Dermis microvascular lymphatic vessel endothelial cell (primary cell): Measurements from ENCODE around the gene ANKMY1. TPM values are rescaled to one million over a fixed set of nuclear protein-coding genes. Genes with fewer than 3 reads are reported as not detected.
"Not testable (repeated sequence)": the region's sequence is repeated elsewhere in the genome, so short reads cannot be mapped to it uniquely, and the experiment has no call there.

Experiments
- DNase-seq, 2 donors: peaks; one replicate each; pipeline versions ENCODE4 v3.0.0 to v3.0.0-alpha.2; 2010; ENCODE audit warnings: low read depth in 2 of 2
- total RNA-seq: library from RNA; depleted of rRNA; stranded (reverse); fragments of >200 nt; gene quantifications from 2 replicates; pipeline ENCODE4 v1.2.1, GENCODE V29; 2014

The ANKMY1 gene
- total RNA-seq, 1 donor from 2014 or later = 3.2 TPM

- DNase-seq = peak in 1 of 2 donors; percentile 80
Observed at GRCh38 chr2:240568678-240569522, 11.1 kb upstream of the ANKMY1 start.

- DNase-seq = peak in 1 of 2 donors; percentile 50
Observed at GRCh38 chr2:240567872-240568677, 10.3 kb upstream of the ANKMY1 start, which contains the start of gene RNPEPL1. Gene RNPEPL1, plus strand, starts transcription at chr2:240568484. Its CDS starts 103 bp downstream, at chr2:240568587.

DNA sequence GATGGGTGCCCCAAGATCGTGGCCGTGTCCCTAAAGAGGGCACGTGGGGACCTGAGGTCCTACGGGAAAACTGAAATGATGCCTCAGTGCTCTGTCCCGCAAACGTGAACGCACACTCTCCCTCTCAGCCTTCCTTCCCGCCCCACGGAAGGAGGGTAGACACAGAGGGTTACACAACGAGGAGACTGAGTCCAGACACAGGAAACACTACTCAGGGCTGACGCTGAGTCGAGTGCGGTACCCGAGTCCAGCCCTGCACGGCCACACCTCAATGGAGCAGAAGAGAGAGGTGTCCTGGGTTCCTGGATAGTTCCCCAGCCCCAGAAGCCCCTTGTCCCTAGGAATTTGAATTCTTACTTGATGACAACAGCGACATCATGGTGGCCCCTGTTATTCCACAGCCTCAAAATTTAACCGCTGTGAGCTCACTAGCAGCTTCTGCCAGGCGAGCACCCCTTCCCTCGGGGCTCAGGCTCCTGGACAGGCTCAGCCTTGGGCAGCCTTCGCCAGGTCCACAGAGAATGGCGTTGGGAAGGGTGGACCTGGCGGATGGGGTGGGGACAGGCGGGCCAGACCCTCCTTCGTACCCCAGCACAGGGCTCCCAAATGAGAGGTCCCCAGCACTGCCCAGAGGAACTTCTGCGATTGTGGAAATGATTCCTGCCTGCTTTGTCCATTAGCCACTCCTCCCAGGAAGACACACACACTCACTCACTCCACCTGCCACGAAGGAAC, 9.5 kb upstream of the ANKMY1 start:
- DNase-seq = peak in 1 of 2 donors; percentile 28

DNA sequence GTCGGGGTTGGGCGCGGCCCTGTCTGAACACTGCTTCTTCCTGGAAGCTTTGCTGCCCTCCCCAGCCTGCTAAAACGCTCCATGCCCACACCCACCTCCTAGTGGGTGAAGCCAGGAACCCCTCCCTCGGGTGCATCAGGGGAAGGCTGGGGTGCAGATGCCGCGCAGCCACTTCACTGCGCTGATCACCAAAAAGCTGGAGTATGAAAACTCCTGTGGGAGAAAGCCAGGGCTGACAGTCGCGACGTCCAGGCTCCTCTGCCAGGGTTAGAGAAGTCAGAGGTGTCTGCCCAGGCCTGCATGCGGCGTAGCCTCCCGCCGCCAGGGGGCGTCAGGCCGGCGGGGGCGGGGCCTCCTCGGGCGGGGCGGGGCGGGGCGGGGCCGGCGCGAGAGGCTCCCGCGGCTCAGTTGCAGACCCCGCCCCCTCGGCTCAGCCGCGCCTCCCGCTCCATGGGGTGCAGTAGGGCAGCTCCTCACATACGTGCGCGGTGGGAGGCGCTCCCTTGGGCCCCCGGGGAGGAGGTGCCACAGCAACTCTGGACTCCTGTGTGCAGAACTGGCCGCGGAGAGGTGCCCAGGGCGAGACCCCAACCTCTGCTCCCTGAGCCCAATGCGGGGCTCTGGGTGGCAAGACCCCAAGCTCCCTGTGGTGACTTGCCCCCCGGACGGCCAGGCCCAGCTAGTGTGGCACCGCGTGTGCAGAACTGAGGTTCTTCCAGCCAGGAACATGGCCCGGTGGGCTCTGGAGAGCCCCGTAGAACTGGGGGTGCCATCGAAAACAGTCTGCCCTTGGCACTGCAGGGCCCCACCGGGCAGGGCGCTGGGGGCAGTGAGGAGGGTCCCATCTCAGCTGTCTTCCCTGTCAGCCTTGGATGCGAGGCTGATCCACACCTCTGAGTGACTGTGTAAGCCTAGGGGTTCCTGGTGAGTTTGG, 8.7 kb upstream of the ANKMY1 start:
- DNase-seq = peak in 1 of 2 donors; percentile 87

DNA sequence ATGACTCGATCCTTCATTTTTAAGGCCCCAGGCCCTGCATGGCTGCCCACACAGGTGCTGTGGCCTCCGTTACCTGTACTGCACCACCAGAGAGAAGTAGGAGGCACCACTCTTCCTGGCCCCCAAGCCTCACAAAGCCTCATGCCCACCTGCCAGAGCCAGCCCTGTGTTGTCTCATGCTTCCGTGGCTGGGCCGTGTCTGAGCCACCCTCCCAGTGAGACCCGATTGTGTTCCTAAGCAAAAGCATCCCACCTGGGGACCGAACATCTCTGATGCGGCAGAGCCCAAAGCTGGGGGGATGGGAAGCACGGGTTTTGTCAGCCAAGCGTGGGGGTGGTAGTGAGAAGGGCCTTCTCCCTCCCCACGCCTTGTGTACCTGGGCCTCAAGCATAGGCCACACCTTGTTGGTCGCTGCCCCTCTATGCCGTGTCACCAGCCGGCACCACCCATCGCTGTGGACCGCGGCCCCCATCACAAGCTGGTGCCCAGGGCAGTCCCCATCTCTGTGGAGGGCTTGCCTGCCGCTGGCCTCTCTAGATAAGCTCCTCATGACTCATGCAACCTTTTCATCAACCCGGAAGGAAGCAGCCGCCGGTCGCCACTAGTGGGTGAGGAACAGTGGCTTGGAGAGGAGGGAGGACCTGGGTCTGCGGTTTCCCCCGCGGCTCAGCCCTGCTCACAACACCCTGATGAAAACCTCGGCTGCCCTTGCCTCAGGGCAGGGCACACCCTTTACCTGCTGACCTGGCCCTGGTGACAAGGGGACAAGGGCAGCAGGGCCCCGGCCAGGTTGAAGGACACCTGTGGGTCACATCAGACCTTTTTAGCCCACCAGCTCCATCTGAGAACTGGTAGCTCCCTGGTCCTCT, 7.8 kb upstream of the ANKMY1 start:
- peak; percentile 77 to 91 for DNase-seq

DNA sequence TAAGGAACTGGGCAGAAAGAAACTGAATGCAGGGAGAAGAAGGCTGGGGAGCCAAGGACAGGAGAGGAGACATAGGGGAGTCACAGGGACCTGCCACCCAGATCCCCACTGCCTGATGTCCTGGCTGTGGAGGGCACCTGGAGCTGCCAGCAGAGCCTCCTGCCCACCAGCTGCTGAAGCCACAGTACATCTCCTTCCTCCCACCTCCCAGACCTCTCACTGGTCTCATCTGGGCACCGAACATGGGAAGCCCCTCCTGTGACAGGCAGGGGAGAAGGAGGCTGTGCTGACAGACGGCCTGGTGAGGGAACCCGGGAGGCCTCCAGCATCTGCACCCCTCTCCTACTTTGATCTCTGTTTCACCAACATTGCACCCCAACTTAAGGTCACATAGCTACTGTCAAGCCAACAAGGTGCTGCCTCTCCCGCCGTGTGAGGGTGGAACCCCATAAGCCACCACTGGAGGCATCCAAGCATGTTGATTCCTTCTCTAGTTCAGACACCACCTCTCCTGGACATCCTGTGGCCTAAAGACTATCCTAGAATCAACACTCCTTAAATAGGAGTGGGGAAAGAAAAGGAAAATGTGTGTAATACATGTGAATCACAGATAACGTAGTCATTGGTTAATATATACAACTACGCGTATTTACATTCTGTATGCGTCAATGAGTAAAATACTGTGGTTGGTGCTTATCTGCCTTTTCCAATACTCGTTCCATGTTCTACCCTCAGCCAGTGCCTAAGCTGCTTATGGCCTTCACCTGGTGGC, 7.0 kb upstream of the ANKMY1 start:
- no peak for DNase-seq

DNA sequence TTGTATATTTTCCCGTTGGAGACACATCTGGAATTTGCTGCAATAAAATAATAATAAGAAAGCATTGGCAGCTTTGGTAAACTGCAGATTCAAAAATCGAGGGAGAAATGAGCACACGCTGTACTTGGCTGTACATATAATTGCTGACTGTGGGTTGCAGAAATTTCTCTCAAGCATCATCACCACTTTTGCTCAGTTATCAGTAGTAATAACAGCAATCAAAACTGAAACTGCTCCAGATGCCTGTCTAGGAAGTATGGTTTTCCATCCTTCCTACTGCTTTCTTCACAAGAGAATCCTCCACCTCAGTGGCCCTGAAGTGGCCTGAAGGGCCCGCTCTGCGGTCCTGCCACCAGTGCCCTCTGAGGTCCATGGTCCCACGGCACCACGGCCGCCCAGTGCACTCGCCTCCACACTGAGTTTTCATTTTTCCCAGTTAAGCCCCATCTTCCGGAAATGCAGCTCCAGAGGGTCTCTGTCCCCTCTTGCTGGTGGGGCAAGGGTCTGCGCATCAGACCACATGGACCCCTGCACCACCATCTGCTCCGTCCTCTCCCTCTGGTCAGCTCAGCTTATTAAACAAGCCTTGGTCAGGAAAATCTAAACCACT, 6.3 kb upstream of the ANKMY1 start:
- no peak for DNase-seq

DNA sequence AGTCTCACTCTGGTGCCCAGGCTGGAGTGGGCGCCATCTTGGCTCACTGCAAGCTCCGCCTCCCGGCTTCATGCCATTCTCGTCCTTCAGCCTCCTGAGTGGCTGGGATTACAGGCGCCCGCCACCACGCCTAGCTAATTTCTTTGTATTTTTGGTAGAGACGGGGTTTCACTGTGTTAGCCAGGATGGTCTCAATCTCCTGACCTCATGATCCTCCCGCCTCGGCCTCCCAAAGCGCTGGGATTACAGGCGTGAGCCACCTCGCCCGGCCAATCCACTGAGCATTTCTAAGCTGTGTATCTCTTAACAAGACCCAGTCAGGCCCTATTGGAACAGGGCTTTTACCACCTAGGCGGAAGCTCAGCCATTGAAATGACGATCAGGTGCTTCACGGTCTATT, 5.4 kb upstream of the ANKMY1 start:
- DNase-seq = not testable (repeated sequence)

DNA sequence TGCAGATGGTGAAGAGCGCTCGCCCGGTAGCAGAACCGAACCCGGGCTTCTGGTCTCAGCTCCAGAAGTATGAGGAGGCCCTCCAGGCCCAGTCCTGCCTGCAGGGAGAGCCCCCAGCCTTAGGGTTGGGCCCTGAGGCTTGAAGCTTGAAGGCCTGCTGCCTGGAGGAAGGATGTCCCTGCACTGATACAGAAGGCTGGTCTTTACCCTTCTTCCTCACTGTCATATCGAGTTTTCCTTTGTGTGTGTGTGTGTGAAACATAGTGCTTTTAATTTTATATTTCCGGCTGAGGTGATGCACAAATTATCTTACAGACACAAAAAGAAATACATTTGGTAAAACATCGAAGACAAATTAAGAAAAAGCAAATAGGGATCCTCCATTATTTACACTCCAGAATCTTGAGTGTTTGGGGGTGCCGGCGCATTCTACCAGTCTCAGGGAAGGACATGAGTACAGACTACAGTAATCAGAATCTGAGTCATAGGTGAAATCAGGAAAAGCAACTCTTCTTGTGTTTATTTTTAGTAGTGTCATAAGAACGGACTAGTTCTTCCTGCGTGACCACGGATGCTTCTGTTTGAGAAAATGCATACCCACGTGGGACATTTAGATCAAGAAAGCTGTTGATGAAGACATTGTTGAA, 3.7 kb upstream of the ANKMY1 start:
- DNase-seq = peak in 1 of 2 donors; percentile 71

DNA sequence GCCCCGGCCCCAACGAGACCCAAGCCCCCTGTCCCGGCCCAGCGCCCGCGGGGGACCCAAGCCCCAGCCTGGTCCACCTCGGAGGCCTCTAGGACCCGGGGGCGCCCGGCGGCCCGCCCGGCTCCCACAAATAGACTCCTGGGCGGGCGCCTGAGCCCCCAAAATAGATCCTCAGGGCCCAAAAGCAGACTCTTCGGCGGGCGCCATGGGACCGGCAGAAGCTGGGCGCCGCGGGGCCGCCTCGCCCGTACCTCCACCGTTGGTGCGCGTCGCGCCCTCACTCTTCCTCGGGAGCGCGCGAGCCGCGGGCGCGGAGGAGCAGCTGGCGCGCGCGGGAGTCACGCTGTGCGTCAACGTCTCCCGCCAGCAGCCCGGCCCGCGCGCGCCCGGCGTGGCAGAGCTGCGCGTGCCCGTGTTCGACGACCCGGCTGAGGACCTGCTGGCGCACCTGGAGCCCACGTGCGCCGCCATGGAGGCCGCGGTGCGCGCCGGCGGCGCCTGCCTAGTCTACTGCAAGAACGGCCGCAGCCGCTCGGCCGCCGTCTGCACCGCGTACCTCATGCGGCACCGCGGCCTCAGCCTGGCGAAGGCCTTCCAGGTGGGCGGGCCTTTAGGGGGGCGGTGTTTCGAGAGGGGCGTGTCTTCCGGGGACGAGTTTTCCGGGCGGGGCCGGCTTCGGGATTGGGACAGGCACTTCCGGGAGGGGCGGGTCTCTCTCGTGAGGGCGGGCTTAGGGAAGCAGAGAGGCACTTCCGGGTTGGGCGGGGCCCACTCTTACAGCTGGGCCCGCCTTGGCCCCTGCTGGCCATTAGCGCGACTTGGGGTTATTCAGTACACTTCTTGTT, 2.9 kb upstream of the ANKMY1 start:
- DNase-seq = peak; percentile 92 to 99

DNA sequence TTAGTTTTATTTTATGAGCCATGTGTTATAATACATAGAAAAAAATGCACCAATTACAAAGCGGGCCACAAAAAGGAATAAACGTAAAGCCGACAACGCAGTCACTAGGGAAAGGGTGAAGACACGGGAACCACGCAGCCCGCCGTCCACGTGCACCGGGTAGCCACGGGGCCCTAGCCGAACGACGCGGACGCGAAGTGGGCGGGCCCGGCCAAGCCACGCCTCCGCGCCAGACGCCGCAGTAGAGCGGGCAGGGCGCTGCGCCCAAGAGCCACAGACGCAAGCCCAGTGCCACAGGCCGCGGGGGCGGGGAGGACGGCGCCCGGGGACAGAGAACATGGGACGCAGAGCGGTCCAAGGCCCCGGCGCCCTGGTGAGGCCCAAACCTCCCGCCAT, 2.3 kb upstream of the ANKMY1 start, which contains the start of gene DUSP28:
DUSP28 (plus strand) TSS at position 274 of the 396 bp plus-strand sequence. CDS start 328 bp downstream, outside the sequence.
- DNase-seq = peak; percentile 66 to 89

- DNase-seq = no peak
Observed at GRCh38 chr2:240559286-240559685, 1.5 kb upstream of the ANKMY1 start.

- DNase-seq = no peak
Observed at GRCh38 chr2:240558236-240558761, 511 bp upstream of the ANKMY1 start.

DNA sequence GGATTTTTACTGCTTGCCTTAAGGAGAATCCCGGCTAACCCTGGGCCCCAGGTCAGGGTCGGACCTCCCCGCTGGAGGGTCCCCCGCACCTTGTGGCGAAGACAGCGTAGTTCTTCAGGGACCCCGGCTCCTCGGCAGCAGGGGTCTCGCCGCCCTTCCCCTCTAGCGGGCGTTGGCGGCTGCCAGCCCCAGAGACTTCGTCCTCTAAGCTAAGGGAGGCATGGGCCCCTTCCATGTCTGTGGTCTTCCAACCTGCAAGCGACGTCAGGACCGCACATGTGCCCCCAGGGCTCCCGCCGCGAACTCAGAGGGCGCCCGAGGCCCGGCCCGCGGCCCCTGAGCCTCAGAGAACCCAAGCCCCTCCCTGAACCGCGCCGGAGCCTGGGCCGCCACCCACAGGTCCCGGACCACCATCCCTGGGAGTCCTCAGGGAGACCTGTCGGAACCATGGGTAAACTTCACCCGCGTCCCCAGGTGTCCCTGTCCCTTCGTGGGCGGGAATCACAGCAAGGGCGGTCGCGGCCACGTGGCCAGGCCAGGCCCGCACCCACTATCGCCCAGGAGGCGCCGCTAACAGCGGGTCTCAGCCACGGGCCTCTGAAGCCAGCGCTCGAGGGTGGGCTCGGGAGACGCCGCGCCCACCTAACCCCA, 562 bp downstream of the ANKMY1 start:
- no peak for DNase-seq

DNA sequence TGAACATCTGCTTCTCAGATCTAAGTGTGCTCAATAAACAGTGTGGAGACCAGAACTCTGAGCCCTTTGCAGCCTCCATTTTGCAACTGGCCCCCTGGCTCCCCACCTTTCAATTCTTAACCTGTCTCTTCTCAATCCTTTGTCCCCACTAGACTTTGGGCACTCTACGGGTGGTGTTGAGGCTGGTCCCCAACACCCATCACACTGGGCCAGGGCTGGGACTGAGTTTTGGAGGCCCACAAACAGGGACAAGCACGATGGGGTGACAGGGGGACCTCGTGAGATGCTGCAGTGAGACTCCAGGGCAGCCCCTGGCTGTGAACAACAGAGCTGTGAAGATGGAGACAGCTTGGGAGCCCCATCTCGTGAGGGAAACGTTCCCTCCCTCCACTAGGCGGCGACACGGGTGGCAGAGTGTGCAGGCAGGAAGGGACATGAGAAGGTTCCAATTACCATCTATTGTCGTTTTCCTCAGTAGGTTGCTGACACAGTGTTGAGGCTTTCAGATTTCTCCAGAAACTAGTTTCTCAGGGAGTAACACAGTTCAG, 1.2 kb downstream of the ANKMY1 start:
- DNase-seq = peak in 1 of 2 donors; percentile 52
